ENCODE measurements around the gene EDEM3. TPM values are rescaled to one million over a fixed set of nuclear protein-coding genes. Genes with fewer than 3 reads are reported as not detected.

The EDEM3 gene
- polyA plus RNA-seq, 3 donors, result 15.5 to 21.9 (median 18.0) TPM

- H2AFZ ChIP-seq (ENCODE audit: insufficient read depth, low read depth, low read length, poor library complexity, severe bottlenecking), result peak overlapping the region; percentile 6
- WGBS (ENCODE audit: insufficient coverage), result no CpG with 5 or more reads among the region's 3 CpGs
- no peak overlapping the region for H3K9ac ChIP-seq (ENCODE audit: insufficient read depth, low read length, poor library complexity, severe bottlenecking)
- TF ChIP-seq CTCF (IDR thresholded peaks at IDR 0.05), result no peak
- H3K4me2 ChIP-seq (replicated peaks; ENCODE audit: extremely low read depth, low read length, poor library complexity, severe bottlenecking), result peak overlapping the region; percentile 17
- H3K4me3 ChIP-seq (replicated peaks in 1 of 3; ENCODE audit: low read depth in 2 of 3, low read length in 3 of 3), result no peak overlapping the region
- H3K9me3 Mint-ChIP-seq, result no peaks in the 10 kb centered on the region
- H3K27ac ChIP-seq (ENCODE audit: low read depth in 1 of 2, low read length in 2 of 2), result peak overlapping the region; percentile 46 to 71
- H3K27me3 Mint-ChIP-seq (ENCODE audit: low read depth in 3 of 3), result no peaks in the 10 kb centered on the region
- no peak overlapping the region for H3K4me3 Mint-ChIP-seq
- intact Hi-C loops (cut with micrococcal nuclease), result no loop called here
- peaks cover 100% of the 10 kb centered on the region for H3K79me2 ChIP-seq (ENCODE audit: insufficient read depth, low read length)
- H3K36me3 ChIP-seq (replicated peaks in 1 of 2; ENCODE audit: control insufficient read depth in 1 of 2, insufficient read depth in 2 of 2, low read length in 2 of 2), result peaks cover 2 to 9% of the 10 kb centered on the region in 2 donors
- peaks cover 22 to 66% of the 10 kb centered on the region in 2 donors for H3K4me1 ChIP-seq (ENCODE audit: control insufficient read depth in 1 of 2, insufficient read depth in 2 of 2, low read length in 2 of 2)
- peaks cover 51% of the 10 kb centered on the region for H4K20me1 ChIP-seq (ENCODE audit: insufficient read depth, low read length)
- no peaks in the 10 kb centered on the region for H3K27me3 ChIP-seq (ENCODE audit: control insufficient read depth in 2 of 2, insufficient read depth in 2 of 2, low read length in 2 of 2)
- H3K36me3 Mint-ChIP-seq, result peaks cover 13 to 26% of the 10 kb centered on the region in 2 donors
- H3K9me3 ChIP-seq (replicated peaks in 1 of 2; ENCODE audit: control insufficient read depth in 1 of 2, insufficient read depth in 1 of 2, low read length in 2 of 2), result no peaks in the 10 kb centered on the region
- H3K4me1 Mint-ChIP-seq, result peaks cover 57% of the 10 kb centered on the region
- peak overlapping the region in 6 of 7 donors; percentile 60 to 82 (median 70) for H3K27ac Mint-ChIP-seq
- DNase-seq, result peak; percentile 36 to 65 (median 50)
Observed at GRCh38 chr1:184747089-184747955, 7.3 kb downstream of the EDEM3 start.

GRCh38 chr1:184745929-184746638, 8.6 kb downstream of the EDEM3 start:
- H2AFZ ChIP-seq (ENCODE audit: insufficient read depth, low read depth, low read length, poor library complexity, severe bottlenecking), result no peak overlapping the region
- no peak overlapping the region for H3K9ac ChIP-seq (ENCODE audit: insufficient read depth, low read length, poor library complexity, severe bottlenecking)
- peaks cover 98% of the 10 kb centered on the region for H3K79me2 ChIP-seq (ENCODE audit: insufficient read depth, low read length)
- Mint-ChIP-seq H3K27me3 (ENCODE audit: low read depth in 3 of 3) (no peaks in the 10 kb centered on the region), H3K4me1 (peaks cover 53% of the 10 kb centered on the region), H3K27ac (peak overlapping the region in 6 of 7 donors; percentile 13 to 78 (median 59)), H3K9me3 (no peaks in the 10 kb centered on the region), H3K4me3 (no peak overlapping the region), H3K36me3 (peaks cover 15 to 31% of the 10 kb centered on the region in 2 donors)
- WGBS (ENCODE audit: insufficient coverage), result 100% methylated on average over 1 of the region's 4 CpGs
- intact Hi-C loops (cut with micrococcal nuclease), result no loop called here
- H3K4me1 ChIP-seq (ENCODE audit: control insufficient read depth in 1 of 2, insufficient read depth in 2 of 2, low read length in 2 of 2), result peaks cover 22 to 58% of the 10 kb centered on the region in 2 donors
- peak overlapping the region in 1 of 2 donors; percentile 55 for H3K27ac ChIP-seq (ENCODE audit: low read depth in 1 of 2, low read length in 2 of 2)
- no peak for TF ChIP-seq CTCF (IDR thresholded peaks at IDR 0.05)
- peaks cover 2 to 14% of the 10 kb centered on the region in 2 donors for H3K36me3 ChIP-seq (replicated peaks in 1 of 2; ENCODE audit: control insufficient read depth in 1 of 2, insufficient read depth in 2 of 2, low read length in 2 of 2)
- H3K4me2 ChIP-seq (replicated peaks; ENCODE audit: extremely low read depth, low read length, poor library complexity, severe bottlenecking), result no peak overlapping the region
- no peaks in the 10 kb centered on the region for H3K27me3 ChIP-seq (ENCODE audit: control insufficient read depth in 2 of 2, insufficient read depth in 2 of 2, low read length in 2 of 2)
- no peak overlapping the region for H3K4me3 ChIP-seq (replicated peaks in 1 of 3; ENCODE audit: low read depth in 2 of 3, low read length in 3 of 3)
- peaks cover 52% of the 10 kb centered on the region for H4K20me1 ChIP-seq (ENCODE audit: insufficient read depth, low read length)
- DNase-seq, result no peak
- no peaks in the 10 kb centered on the region for H3K9me3 ChIP-seq (replicated peaks in 1 of 2; ENCODE audit: control insufficient read depth in 1 of 2, insufficient read depth in 1 of 2, low read length in 2 of 2)
